Trophoblast cell (in vitro differentiated cells and primary cell): ENCODE results near the gene CALB2.

Experiments used
- DNase-seq, 2 donors: peaks; one replicate each; pipeline ENCODE4 v3.0.0-alpha.2; 2016
- H2AFZ ChIP-seq: 2 replicates; pipeline ENCODE4 v1.6.1; 2013; ENCODE audit warnings: low read length, moderate library complexity, mild to moderate bottlenecking; ENCODE audit not compliant: insufficient read depth, poor library complexity
- H2AK5ac ChIP-seq: 2 replicates; pipeline ENCODE4 v1.6.1; 2013; ENCODE audit warnings: mild to moderate bottlenecking, low read length
- H2BK120ac ChIP-seq: 2 replicates; pipeline ENCODE4 v1.6.1; 2013; ENCODE audit warnings: low read length, mild to moderate bottlenecking, moderate library complexity; ENCODE audit not compliant: insufficient read depth, poor library complexity
- H2BK12ac ChIP-seq: 2 replicates; pipeline ENCODE4 v1.6.1; 2013; ENCODE audit warnings: mild to moderate bottlenecking, low read length, moderate library complexity
- H2BK5ac ChIP-seq: 2 replicates; pipeline ENCODE4 v1.6.1; 2013; ENCODE audit warnings: low read length, low read depth, moderate library complexity, mild to moderate bottlenecking; ENCODE audit not compliant: poor library complexity
- H3K14ac ChIP-seq: 2 replicates; pipeline ENCODE4 v1.6.1; 2013; ENCODE audit warnings: mild to moderate bottlenecking, low read length
- H3K18ac ChIP-seq: 2 replicates; pipeline ENCODE4 v1.6.1; 2013; ENCODE audit warnings: mild to moderate bottlenecking, low read length
- H3K23ac ChIP-seq: 2 replicates; pipeline ENCODE4 v1.6.1; 2013; ENCODE audit warnings: low read length
- H3K27ac ChIP-seq: 2 replicates; pipeline ENCODE4 v1.5.1; 2013; ENCODE audit warnings: low read depth, mild to moderate bottlenecking, inconsistent platforms, low read length, moderate library complexity
- H3K27me3 ChIP-seq: 2 replicates; pipeline ENCODE4 v1.6.1; 2013; ENCODE audit warnings: inconsistent platforms, mild to moderate bottlenecking, low read length, moderate library complexity; ENCODE audit not compliant: insufficient read depth
- H3K36me3 ChIP-seq, 2 experiments: 1 replicate in 1 of 2; 2 replicates in 1 of 2; pipeline ENCODE4 v1.6.1; 2013; ENCODE audit warnings: low read length in 2 of 2, mild to moderate bottlenecking in 2 of 2, moderate library complexity in 1 of 2; ENCODE audit not compliant: insufficient read depth in 2 of 2, control insufficient read depth in 1 of 2
- H3K4ac ChIP-seq: 2 replicates; pipeline ENCODE4 v1.6.1; 2013; ENCODE audit warnings: low read depth, mild to moderate bottlenecking, low read length, moderate library complexity
- H3K4me1 ChIP-seq, 2 experiments: 1 replicate in 1 of 2; 2 replicates in 1 of 2; pipeline ENCODE4 v1.6.1; 2013; ENCODE audit warnings: low read length in 2 of 2, mild to moderate bottlenecking in 2 of 2, moderate library complexity in 1 of 2; ENCODE audit not compliant: insufficient read depth in 2 of 2, control insufficient read depth in 1 of 2
- H3K4me2 ChIP-seq: 2 replicates; pipeline ENCODE4 v1.6.1; 2013; ENCODE audit warnings: inconsistent platforms, mild to moderate bottlenecking, low read length, moderate library complexity
- H3K4me3 ChIP-seq: 2 replicates; pipeline ENCODE4 v1.5.1; 2013; ENCODE audit warnings: mild to moderate bottlenecking, low read depth, low read length, inconsistent platforms
- H3K79me1 ChIP-seq: one replicate; pipeline ENCODE4 v1.6.1; 2013; ENCODE audit warnings: low read length
- H3K79me2 ChIP-seq: 2 replicates; pipeline ENCODE4 v1.6.1; 2013; ENCODE audit warnings: low read length, mild to moderate bottlenecking; ENCODE audit not compliant: control insufficient read depth, insufficient read depth, poor library complexity
- H3K9ac ChIP-seq: 2 replicates; pipeline ENCODE4 v1.6.1; 2013; ENCODE audit warnings: mild to moderate bottlenecking, low read length
- H3K9me3 ChIP-seq: 2 replicates; pipeline ENCODE4 v1.6.1; 2013; ENCODE audit warnings: low read depth, mild to moderate bottlenecking, control low read depth, inconsistent platforms, low read length; ENCODE audit not compliant: insufficient read depth
- H4K12ac ChIP-seq: 2 replicates; pipeline ENCODE4 v1.6.1; 2013; ENCODE audit warnings: low read depth, mild to moderate bottlenecking, low read length, moderate library complexity
- H4K8ac ChIP-seq: 2 replicates; pipeline ENCODE4 v1.6.1; 2013; ENCODE audit warnings: low read depth, mild to moderate bottlenecking, low read length, moderate library complexity
- H4K91ac ChIP-seq: one replicate; pipeline ENCODE4 v1.6.1; 2013; ENCODE audit warnings: low read depth, mild to moderate bottlenecking, low read length, moderate library complexity
- WGBS: extraction: QIAGEN DNeasy Blood & Tissue Kit; methylation state at CpG from one replicate; pipeline ENCODE4 v1.1.7; 2013; ENCODE audit warnings: missing lambda C conversion rate; ENCODE audit not compliant: insufficient read length, insufficient coverage; ENCODE audit errors: extremely low coverage; 5-methylcytosine and 5-hydroxymethylcytosine counted together

CALB2 gene

GRCh38 chr16:71439523-71439922, 81.0 kb downstream of the CALB2 start:
- no peak overlapping the region for H4K91ac ChIP-seq
- no peak for DNase-seq
- H2BK5ac ChIP-seq = no peak overlapping the region
- H2BK120ac ChIP-seq = no peak overlapping the region
- no peak overlapping the region for H4K12ac ChIP-seq
- H3K9me3 ChIP-seq = peaks cover 10% of the 10 kb centered on the region
- H3K27me3 ChIP-seq = no peaks in the 10 kb centered on the region
- H3K18ac ChIP-seq = no peak overlapping the region
- H3K23ac ChIP-seq = no peak overlapping the region
- no peak overlapping the region for H3K4me2 ChIP-seq
- peaks cover 1 to 2% of the 10 kb centered on the region in 2 experiments for H3K4me1 ChIP-seq
- no peaks in the 10 kb centered on the region for H3K36me3 ChIP-seq
- no peak overlapping the region for H3K27ac ChIP-seq
- no CpG with 5 or more reads among the region's 3 CpGs for WGBS
- H3K9ac ChIP-seq = no peak overlapping the region
- no peaks in the 10 kb centered on the region for H3K79me2 ChIP-seq
- H2AFZ ChIP-seq = no peak overlapping the region
- H3K14ac ChIP-seq = no peak overlapping the region
- H2BK12ac ChIP-seq = no peak overlapping the region
- peaks cover 3% of the 10 kb centered on the region for H3K79me1 ChIP-seq
- no peak overlapping the region for H4K8ac ChIP-seq
- H2AK5ac ChIP-seq = no peak overlapping the region
- H3K4me3 ChIP-seq = no peak overlapping the region
- no peak overlapping the region for H3K4ac ChIP-seq
